HL-60 (cell line): ENCODE data around the gene CEP112.

ENCODE experiments used
- DNase-seq, 2 experiments: peaks; one replicate each; pipeline ENCODE4 v3.0.0-alpha.2; 2010 to 2020; ENCODE audit warnings: low read depth in 1 of 2, low spot score in 1 of 2
- H3K27ac ChIP-seq: fragments of 250-450 bp; sonication (Bioruptor Pico); replicated peaks from 2 replicates; pipeline ENCODE4 v1.5.1; 2020; ENCODE audit warnings: mild to moderate bottlenecking, moderate library complexity
- H3K27me3 ChIP-seq: fragments of 250-450 bp; sonication (Bioruptor Pico); 2 replicates; pipeline ENCODE4 v1.5.1; 2021; ENCODE audit warnings: mild to moderate bottlenecking, moderate library complexity; ENCODE audit not compliant: insufficient read depth, poor library complexity, severe bottlenecking
- H3K4me3 ChIP-seq: replicated peaks from 2 replicates; pipeline ENCODE4 v1.5.1; 2011; ENCODE audit warnings: mild to moderate bottlenecking, control low read depth, low read length; ENCODE audit not compliant: insufficient read depth
- CTCF ChIP-seq: IDR thresholded peaks from one replicate; pipeline ENCODE4 v1.5.1; 2011; ENCODE audit warnings: low read length, control low read depth, inconsistent platforms; ENCODE audit not compliant: insufficient read depth
- GABPA ChIP-seq: IDR thresholded peaks from 2 replicates; pipeline ENCODE4 v1.6.1; 2012; ENCODE audit warnings: low read depth
- POLR2AphosphoS5 ChIP-seq: IDR thresholded peaks from 2 replicates; pipeline ENCODE4 v1.6.1; 2012; ENCODE audit warnings: low read depth
- REST ChIP-seq: IDR thresholded peaks from 2 replicates; pipeline ENCODE4 v1.6.1; 2012; ENCODE audit warnings: low read depth; ENCODE audit not compliant: insufficient replicate concordance
- SPI1 ChIP-seq: IDR thresholded peaks from 2 replicates; pipeline ENCODE4 v1.6.1; 2012; ENCODE audit warnings: low read depth, mild to moderate bottlenecking, borderline replicate concordance

The CEP112 gene

GRCh38 chr17:65774787-65775186, 417.1 kb downstream of the CEP112 start:
- H3K4me3 ChIP-seq: no peak overlapping the region
- H3K27me3 ChIP-seq: no peaks in the 10 kb centered on the region

DNA sequence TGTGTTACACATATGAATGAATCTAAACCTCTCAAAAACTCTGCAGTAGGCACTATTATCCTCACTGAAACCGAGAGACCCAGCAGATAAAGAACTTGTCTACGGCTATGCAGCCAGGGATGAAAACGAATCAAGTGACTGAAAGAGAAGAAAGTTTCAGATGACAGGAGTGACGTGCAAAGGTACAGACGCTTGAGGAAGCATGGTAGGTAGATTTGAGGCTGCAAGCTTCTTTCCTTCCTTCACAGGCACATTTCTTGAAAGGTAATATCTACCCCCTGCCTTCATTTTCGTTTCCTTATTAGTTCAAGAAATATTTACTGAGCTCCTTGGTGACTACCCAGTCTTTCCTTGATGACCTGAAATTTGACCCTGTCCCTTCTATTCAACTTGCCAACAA, 418.9 kb downstream of the CEP112 start:
- no peaks in the 10 kb centered on the region for H3K27me3 ChIP-seq
- no peak for TF ChIP-seq POLR2AphosphoS5
- TF ChIP-seq REST: no peak
- TF ChIP-seq SPI1: no peak
- no peak for TF ChIP-seq CTCF
- no peak for TF ChIP-seq GABPA
- DNase-seq: no peak
- H3K4me3 ChIP-seq: no peak overlapping the region
- H3K27ac ChIP-seq: no peak overlapping the region

More at GRCh38 chr17:65774787-65775186, 417.1 kb downstream of the CEP112 start:
- TF ChIP-seq SPI1: no peak
- no peak for TF ChIP-seq REST
- no peak for TF ChIP-seq GABPA
- no peak for TF ChIP-seq POLR2AphosphoS5
- TF ChIP-seq CTCF: no peak
- DNase-seq: no peak
- no peak overlapping the region for H3K27ac ChIP-seq

DNA sequence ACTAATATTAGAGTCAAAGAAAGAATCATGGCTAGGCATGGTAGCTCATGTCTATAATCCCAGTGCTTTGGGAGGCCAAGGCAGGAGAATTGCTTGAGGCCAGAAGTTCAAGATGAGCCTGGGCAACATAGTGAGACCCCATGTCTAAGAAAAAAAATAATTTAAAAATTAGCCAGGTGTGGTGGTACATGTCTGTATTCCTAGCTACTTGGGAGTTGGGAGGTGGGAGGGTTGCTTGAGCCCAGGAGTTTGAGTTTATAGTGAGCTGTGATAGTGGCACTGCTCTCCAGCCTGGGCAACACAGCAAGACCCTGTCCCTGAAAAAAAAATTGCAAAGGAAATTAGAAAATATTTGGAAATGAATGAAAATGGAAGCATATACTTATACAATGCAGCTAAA, 420.2 kb downstream of the CEP112 start:
- no peak overlapping the region for H3K27ac ChIP-seq
- no peak for DNase-seq
- no peak for TF ChIP-seq POLR2AphosphoS5
- no peak for TF ChIP-seq SPI1
- no peak for TF ChIP-seq GABPA
- no peak for TF ChIP-seq REST
- no peak for TF ChIP-seq CTCF
- H3K4me3 ChIP-seq: no peak overlapping the region
- no peaks in the 10 kb centered on the region for H3K27me3 ChIP-seq
